ENCODE data around the gene MGAT4C. TPM values are rescaled to one million over a fixed set of nuclear protein-coding genes. Genes with fewer than 3 reads are reported as not detected.
"Not testable (repeated sequence)": the region's sequence is repeated elsewhere in the genome, so short reads cannot be mapped to it uniquely, and the experiment has no call there.

MGAT4C gene
- total RNA-seq, 2 donors from 2014 or later, result 0.05 to 0.24 TPM

DNA sequence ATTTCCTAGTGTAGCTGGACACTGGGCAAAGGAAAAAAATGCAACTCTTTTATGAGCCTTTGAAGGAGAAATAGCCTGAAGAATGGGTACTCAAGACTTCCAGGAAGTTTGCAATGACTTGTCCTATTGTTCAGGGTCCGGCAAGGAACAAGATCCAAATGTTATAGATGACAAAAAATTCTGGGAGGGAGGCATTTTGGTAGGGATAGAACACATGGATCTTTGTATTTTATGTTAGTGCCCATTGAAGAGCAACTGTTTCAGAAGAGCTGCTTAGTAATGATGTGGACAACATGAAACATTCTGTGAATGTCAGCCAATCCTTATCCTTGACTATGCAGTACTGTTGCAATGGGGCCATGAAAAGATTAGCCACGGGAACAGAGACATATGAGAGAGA is 138.0 kb downstream of the MGAT4C start:
- no peak overlapping the region for H3K27ac ChIP-seq
- H3K4me3 ChIP-seq, result no peak overlapping the region
- H3K36me3 ChIP-seq, result no peaks in the 10 kb centered on the region
- DNase-seq, result no peak
- intact Hi-C loops (cut with DNase I), result no loop called here
- TF ChIP-seq CTCF (IDR thresholded peaks at IDR 0.05), result no peak
- no peaks in the 10 kb centered on the region for H3K9me3 ChIP-seq
- H3K4me1 ChIP-seq, result no peaks in the 10 kb centered on the region
- H3K9ac ChIP-seq (ENCODE audit: low read depth in 2 of 2, low read length in 2 of 2), result no peak overlapping the region
- no peaks in the 10 kb centered on the region for H3K27me3 ChIP-seq

- Histone ChIP-seq H3K4me1 (no peaks in the 10 kb centered on the region), H3K27me3 (no peaks in the 10 kb centered on the region), H3K9ac (ENCODE audit: low read depth in 2 of 2, low read length in 2 of 2) (no peak overlapping the region), H3K9me3 (no peaks in the 10 kb centered on the region), H3K4me3 (no peak overlapping the region), H3K27ac (no peak overlapping the region), H3K36me3 (no peaks in the 10 kb centered on the region)
- intact Hi-C loops (cut with DNase I), result no loop called here
- no peak for DNase-seq
- TF ChIP-seq CTCF (IDR thresholded peaks at IDR 0.05), result no peak
Observed at GRCh38 chr12:86117711-86118110, 138.5 kb downstream of the MGAT4C start.

DNA sequence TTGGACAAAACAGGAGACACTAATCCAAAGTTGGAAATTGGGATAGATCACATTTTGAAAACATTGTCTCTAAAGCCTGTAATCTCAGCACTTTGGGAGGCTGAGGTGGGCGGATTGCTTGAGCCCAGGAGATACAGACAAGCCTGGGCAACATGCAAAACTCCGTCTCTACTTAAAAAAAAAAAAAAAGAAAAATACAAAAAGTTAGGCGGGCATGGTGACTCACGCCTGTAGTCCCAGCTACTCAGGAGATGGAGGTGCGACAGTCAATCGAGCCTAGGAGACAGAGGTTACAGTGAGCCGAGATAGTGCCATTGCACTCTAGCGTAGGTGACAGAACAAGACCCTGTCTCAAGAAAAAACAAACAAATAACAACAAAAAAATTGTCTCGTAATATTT is 152.1 kb downstream of the MGAT4C start:
- Histone ChIP-seq H3K9ac (ENCODE audit: low read depth in 2 of 2, low read length in 2 of 2) (no peak overlapping the region), H3K27me3 (no peaks in the 10 kb centered on the region)

DNA sequence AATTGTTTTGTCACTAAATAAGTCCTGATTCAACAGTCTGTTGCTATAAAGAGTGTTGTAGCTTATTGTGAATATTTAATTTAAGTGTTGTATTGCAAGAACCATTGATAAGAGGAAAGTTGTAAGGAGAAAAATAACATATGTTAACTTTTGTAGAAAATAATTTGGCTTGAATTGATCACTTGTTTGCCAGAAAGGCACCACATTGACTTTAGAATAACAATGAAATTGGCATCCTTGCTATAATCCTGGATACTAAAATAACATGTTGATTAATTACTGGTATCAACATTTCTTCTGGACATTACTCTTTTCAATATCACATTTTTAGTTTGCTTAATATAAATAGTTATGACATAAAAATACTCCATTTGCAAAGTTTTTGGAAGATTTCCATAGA is 159.0 kb downstream of the MGAT4C start:
- intact Hi-C loops (cut with DNase I), result no loop called here
- DNase-seq, result no peak
- no peaks in the 10 kb centered on the region for H3K27me3 ChIP-seq
- H3K27ac ChIP-seq, result no peak overlapping the region
- H3K4me3 ChIP-seq, result no peak overlapping the region
- H3K36me3 ChIP-seq, result no peaks in the 10 kb centered on the region
- H3K4me1 ChIP-seq, result no peaks in the 10 kb centered on the region
- H3K9ac ChIP-seq (ENCODE audit: low read depth in 2 of 2, low read length in 2 of 2), result no peak overlapping the region
- TF ChIP-seq CTCF (IDR thresholded peaks at IDR 0.05), result no peak
- H3K9me3 ChIP-seq, result no peaks in the 10 kb centered on the region

More for the DNA sequence above, 152.1 kb downstream of the MGAT4C start:
- DNase-seq, result no peak
- TF ChIP-seq CTCF (IDR thresholded peaks at IDR 0.05), result no peak
- H3K4me3 ChIP-seq, result no peak overlapping the region
- intact Hi-C loops (cut with DNase I), result no loop called here
- no peak overlapping the region for H3K27ac ChIP-seq
- no peaks in the 10 kb centered on the region for H3K4me1 ChIP-seq
- H3K9me3 ChIP-seq, result no peaks in the 10 kb centered on the region
- no peaks in the 10 kb centered on the region for H3K36me3 ChIP-seq

- no peak for DNase-seq
- TF ChIP-seq CTCF (IDR thresholded peaks at IDR 0.05), result no peak
- Histone ChIP-seq H3K27me3 (no peaks in the 10 kb centered on the region), H3K9ac (ENCODE audit: low read depth in 2 of 2, low read length in 2 of 2) (no peak overlapping the region), H3K9me3 (no peaks in the 10 kb centered on the region), H3K4me3 (no peak overlapping the region), H3K27ac (no peak overlapping the region), H3K36me3 (no peaks in the 10 kb centered on the region), H3K4me1 (no peaks in the 10 kb centered on the region)
- intact Hi-C loops (cut with DNase I), result no loop called here
Observed at GRCh38 chr12:86091681-86092080, 164.5 kb downstream of the MGAT4C start.

DNA sequence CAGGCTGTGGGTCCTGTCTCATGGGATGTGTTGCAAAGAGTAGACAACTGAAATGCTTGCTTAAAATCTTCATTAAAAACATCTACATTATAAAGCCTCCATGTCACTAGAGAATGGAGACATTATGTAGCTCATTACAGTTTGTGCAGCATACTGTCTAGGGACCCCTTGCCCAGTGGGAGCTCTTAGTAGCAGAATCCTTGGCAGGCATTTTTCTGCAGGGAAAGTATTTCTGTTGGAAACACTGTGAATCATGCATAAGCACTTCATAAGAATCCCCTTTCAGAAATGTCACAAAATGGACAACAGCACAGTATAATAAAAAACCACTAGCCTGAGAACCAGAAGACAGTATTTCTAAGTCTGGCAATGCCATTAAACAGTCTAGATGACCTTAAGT is 174.3 kb downstream of the MGAT4C start:
- Histone ChIP-seq H3K9ac (ENCODE audit: low read depth in 2 of 2, low read length in 2 of 2) (no peak overlapping the region), H3K4me3 (no peak overlapping the region), H3K36me3 (no peaks in the 10 kb centered on the region), H3K27ac (no peak overlapping the region), H3K9me3 (no peaks in the 10 kb centered on the region), H3K4me1 (no peaks in the 10 kb centered on the region), H3K27me3 (no peaks in the 10 kb centered on the region)
- no peak for DNase-seq
- no peak for TF ChIP-seq CTCF (IDR thresholded peaks at IDR 0.05)
- intact Hi-C loops (cut with DNase I), result no loop called here

DNA sequence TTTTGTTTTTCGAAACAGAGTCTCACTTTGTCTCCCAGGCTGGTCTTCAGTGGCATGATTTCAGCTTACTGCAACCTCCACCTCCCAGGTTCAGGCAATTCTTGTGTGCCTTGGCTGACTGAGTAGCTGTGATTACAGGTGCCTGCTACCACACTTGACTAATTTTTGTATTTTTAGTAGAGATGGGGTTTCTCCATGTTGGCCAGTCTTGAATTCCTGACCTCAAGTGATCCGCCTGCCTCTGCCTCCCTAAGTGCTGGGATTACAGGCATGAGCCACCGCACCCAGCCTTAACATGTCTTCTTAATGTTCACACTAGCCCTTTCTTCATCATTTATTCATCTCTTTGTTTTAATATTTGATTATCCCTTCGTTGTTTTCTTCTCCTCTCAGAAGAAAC is 197.1 kb downstream of the MGAT4C start:
- H3K27me3 ChIP-seq; H3K4me1 ChIP-seq; DNase-seq; H3K27ac ChIP-seq; intact Hi-C loops (cut with DNase I); H3K36me3 ChIP-seq; H3K9me3 ChIP-seq; H3K9ac ChIP-seq (ENCODE audit: low read depth in 2 of 2, low read length in 2 of 2); H3K4me3 ChIP-seq: not testable (repeated sequence)
